Hepatocyte (in vitro differentiated cells): Measurements from ENCODE around the gene TRABD. TPM values are rescaled to one million over a fixed set of nuclear protein-coding genes. Genes with fewer than 3 reads are reported as not detected.

Experiments used
- DNase-seq: peaks from one replicate; pipeline ENCODE4 v3.0.0-alpha.2; 2016; ENCODE audit warnings: low spot score
- H2AFZ ChIP-seq: fragments of 200-600 bp; sonication (generic); 2 replicates; pipeline ENCODE4 v1.6.0; 2016; ENCODE audit warnings: antibody characterized with exemption, mild to moderate bottlenecking
- H3K27ac ChIP-seq: fragments of 200-600 bp; sonication (generic); 2 replicates; pipeline ENCODE4 v1.5.1; 2016; ENCODE audit warnings: mild to moderate bottlenecking
- H3K27me3 ChIP-seq: fragments of 200-600 bp; sonication (generic); 2 replicates; pipeline ENCODE4 v1.6.1; 2016
- H3K36me3 ChIP-seq: fragments of 200-600 bp; sonication (generic); replicated peaks from 2 replicates; pipeline ENCODE4 v1.5.1; 2016; ENCODE audit warnings: low read depth; ENCODE audit not compliant: insufficient read depth
- H3K4me1 ChIP-seq: fragments of 200-600 bp; sonication (generic); 2 replicates; pipeline ENCODE4 v1.5.1; 2016; ENCODE audit warnings: mild to moderate bottlenecking, moderate library complexity; ENCODE audit not compliant: insufficient read depth
- H3K4me2 ChIP-seq: fragments of 200-600 bp; sonication (generic); 2 replicates; pipeline ENCODE4 v1.6.0; 2016
- H3K4me3 ChIP-seq: fragments of 200-600 bp; sonication (generic); 2 replicates; pipeline ENCODE4 v1.5.1; 2016; ENCODE audit warnings: mild to moderate bottlenecking
- H3K79me2 ChIP-seq: fragments of 200-600 bp; sonication (generic); 2 replicates; pipeline ENCODE4 v1.6.0; 2017; ENCODE audit warnings: mild to moderate bottlenecking
- H3K9me2 ChIP-seq: fragments of 200-600 bp; sonication (generic); replicated peaks from 2 replicates; pipeline ENCODE4 v1.6.0; 2017; ENCODE audit warnings: mild to moderate bottlenecking; ENCODE audit not compliant: insufficient read depth
- H3K9me3 ChIP-seq: fragments of 200-600 bp; sonication (generic); 2 replicates; pipeline ENCODE4 v1.5.1; 2016; ENCODE audit warnings: low read depth, mild to moderate bottlenecking
- H4K20me1 ChIP-seq: fragments of 200-600 bp; sonication (generic); 2 replicates; pipeline ENCODE4 v1.6.0; 2016; ENCODE audit warnings: mild to moderate bottlenecking; ENCODE audit not compliant: insufficient read depth, poor library complexity, severe bottlenecking
- EZH2 ChIP-seq: fragments of 200-600 bp; sonication (generic); IDR thresholded peaks from 2 replicates; pipeline ENCODE4 v1.6.1; 2016; ENCODE audit warnings: antibody characterized with exemption, mild to moderate bottlenecking, borderline replicate concordance
- EZH2phosphoT487 ChIP-seq: fragments of 200-600 bp; sonication (generic); IDR thresholded peaks from one replicate; pipeline ENCODE4 v1.6.1; 2018; ENCODE audit warnings: antibody characterized with exemption, mild to moderate bottlenecking, low read depth, moderate library complexity; ENCODE audit not compliant: unreplicated experiment, severe bottlenecking
- WGBS: methylation state at CpG from one replicate; pipeline ENCODE4 v1.1.6; 2016; ENCODE audit warnings: low lambda C conversion rate; ENCODE audit errors: missing lambda C conversion rate; 5-methylcytosine and 5-hydroxymethylcytosine counted together
- polyA plus RNA-seq: library from polyadenylated mRNA; unstranded; fragments of >200 nt; fragmentation: Nextera tagmentation; extraction: Ambion mirVana; gene quantifications from 2 replicates; pipeline ENCODE4 v1.2.1, GENCODE V29; 2016
- total RNA-seq: library from RNA; depleted of rRNA; stranded (reverse); fragments of >200 nt; gene quantifications from 2 replicates; pipeline ENCODE4 v1.2.3, GENCODE V29; 2014
- TF ChIP-seq, protein P1 (sequence below): fragments of 200-600 bp; sonication (generic); IDR thresholded peaks from 2 replicates; pipeline ENCODE4 v1.5.1; 2016; ENCODE audit warnings: antibody characterized with exemption, mild to moderate bottlenecking; ENCODE audit not compliant: poor library complexity

TRABD gene
- total and polyA plus RNA-seq, 2 experiments from 2014 or later = 25.9 to 62.3 TPM

DNA sequence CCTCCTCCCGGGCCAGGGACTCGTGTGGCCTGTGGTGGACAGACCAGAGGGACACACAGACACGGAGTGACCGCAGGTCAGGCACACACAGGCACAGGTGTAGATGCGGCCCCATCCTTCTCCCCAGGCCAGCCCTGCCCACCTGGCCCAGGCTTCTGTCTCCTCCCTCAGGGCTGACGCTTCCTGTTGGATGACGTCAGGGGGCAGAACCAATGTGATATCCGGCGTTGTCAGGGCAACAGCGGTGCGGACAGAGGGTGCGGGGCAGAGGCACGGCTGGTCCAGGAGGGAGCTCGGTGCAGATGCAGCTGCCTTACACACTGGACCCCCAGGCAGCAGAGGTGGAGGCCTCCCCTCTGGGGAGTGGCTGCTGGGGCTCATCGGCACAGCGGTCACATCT is 62.0 kb downstream of the TRABD start:
- DNase-seq = no peak
- H3K27me3 ChIP-seq = no peaks in the 10 kb centered on the region
- no peak overlapping the region for H3K4me2 ChIP-seq
- H3K4me1 ChIP-seq = peaks cover 25% of the 10 kb centered on the region
- H2AFZ ChIP-seq = no peak overlapping the region
- H3K36me3 ChIP-seq = no peaks in the 10 kb centered on the region
- H3K9me3 ChIP-seq = no peaks in the 10 kb centered on the region
- TF ChIP-seq, protein P1, sequence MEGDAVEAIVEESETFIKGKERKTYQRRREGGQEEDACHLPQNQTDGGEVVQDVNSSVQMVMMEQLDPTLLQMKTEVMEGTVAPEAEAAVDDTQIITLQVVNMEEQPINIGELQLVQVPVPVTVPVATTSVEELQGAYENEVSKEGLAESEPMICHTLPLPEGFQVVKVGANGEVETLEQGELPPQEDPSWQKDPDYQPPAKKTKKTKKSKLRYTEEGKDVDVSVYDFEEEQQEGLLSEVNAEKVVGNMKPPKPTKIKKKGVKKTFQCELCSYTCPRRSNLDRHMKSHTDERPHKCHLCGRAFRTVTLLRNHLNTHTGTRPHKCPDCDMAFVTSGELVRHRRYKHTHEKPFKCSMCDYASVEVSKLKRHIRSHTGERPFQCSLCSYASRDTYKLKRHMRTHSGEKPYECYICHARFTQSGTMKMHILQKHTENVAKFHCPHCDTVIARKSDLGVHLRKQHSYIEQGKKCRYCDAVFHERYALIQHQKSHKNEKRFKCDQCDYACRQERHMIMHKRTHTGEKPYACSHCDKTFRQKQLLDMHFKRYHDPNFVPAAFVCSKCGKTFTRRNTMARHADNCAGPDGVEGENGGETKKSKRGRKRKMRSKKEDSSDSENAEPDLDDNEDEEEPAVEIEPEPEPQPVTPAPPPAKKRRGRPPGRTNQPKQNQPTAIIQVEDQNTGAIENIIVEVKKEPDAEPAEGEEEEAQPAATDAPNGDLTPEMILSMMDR = no peak
- TF ChIP-seq EZH2 = no peak
- TF ChIP-seq EZH2phosphoT487 = no peak
- no peaks in the 10 kb centered on the region for H3K9me2 ChIP-seq
- 67% methylated on average over 16 of the region's 16 CpGs for WGBS
- no peak overlapping the region for H3K4me3 ChIP-seq
- H4K20me1 ChIP-seq = no peaks in the 10 kb centered on the region
- H3K27ac ChIP-seq = no peak overlapping the region
- H3K79me2 ChIP-seq = peaks cover 52% of the 10 kb centered on the region

GRCh38 chr22:50248196-50249081 is 62.7 kb downstream of the TRABD start:
- Histone ChIP-seq H3K9me2 (no peaks in the 10 kb centered on the region), H3K4me3 (no peak overlapping the region), H3K27ac (no peak overlapping the region), H3K27me3 (no peaks in the 10 kb centered on the region), H4K20me1 (no peaks in the 10 kb centered on the region), H3K79me2 (peaks cover 45% of the 10 kb centered on the region), H3K4me1 (peaks cover 20% of the 10 kb centered on the region), H3K4me2 (no peak overlapping the region), H3K36me3 (no peaks in the 10 kb centered on the region), H3K9me3 (no peaks in the 10 kb centered on the region), H2AFZ (no peak overlapping the region)
- 92% methylated on average over 28 of the region's 29 CpGs for WGBS
- TF ChIP-seq EZH2 = no peak
- TF ChIP-seq, protein P1 = no peak
- no peak for DNase-seq

Other genes starting within 250 kb of the TRABD start
- 71.8 and 81.1 TPM in 2 replicates for gene PIM3, start 225.1 kb upstream of the TRABD start, total RNA-seq
- gene PIM3, start 225.1 kb upstream of the TRABD start, polyA plus RNA-seq = 131 and 138 TPM in 2 replicates
- not detected in 2 replicates for gene IL17REL, start 173.1 kb upstream of the TRABD start, total RNA-seq
- gene IL17REL, start 173.1 kb upstream of the TRABD start, polyA plus RNA-seq = not detected in 2 replicates
- gene TTLL8, start 127.6 kb upstream of the TRABD start, total RNA-seq = not detected in 2 replicates
- gene TTLL8, start 127.6 kb upstream of the TRABD start, polyA plus RNA-seq = not detected in 2 replicates
- gene MLC1, start 100.5 kb upstream of the TRABD start, total RNA-seq = 3.7 and 8.2 TPM in 2 replicates
- gene MLC1, start 100.5 kb upstream of the TRABD start, polyA plus RNA-seq = 3.3 and 3.4 TPM in 2 replicates
- 0.92 and 3.6 TPM in 2 replicates for gene MOV10L1, start 95.9 kb upstream of the TRABD start, total RNA-seq
- 0.36 and 2.0 TPM in 2 replicates for gene MOV10L1, start 95.9 kb upstream of the TRABD start, polyA plus RNA-seq
- gene PANX2, start 15.2 kb upstream of the TRABD start, total RNA-seq = 0.60 and 2.1 TPM in 2 replicates
- gene PANX2, start 15.2 kb upstream of the TRABD start, polyA plus RNA-seq = 0.44 and 1.2 TPM in 2 replicates
- gene SELENOO, start 15.1 kb downstream of the TRABD start, total RNA-seq = 27.3 and 31.6 TPM in 2 replicates
- gene SELENOO, start 15.1 kb downstream of the TRABD start, polyA plus RNA-seq = 35.2 and 37.7 TPM in 2 replicates
- gene TUBGCP6, start 59.1 kb downstream of the TRABD start, total RNA-seq = 14.0 and 26.2 TPM in 2 replicates
- 31.5 and 44.1 TPM in 2 replicates for gene TUBGCP6, start 59.1 kb downstream of the TRABD start, polyA plus RNA-seq
- 21.5 and 23.8 TPM in 2 replicates for gene HDAC10, start 65.4 kb downstream of the TRABD start, total RNA-seq
- 30.2 and 40.5 TPM in 2 replicates for gene HDAC10, start 65.4 kb downstream of the TRABD start, polyA plus RNA-seq
- gene MAPK12, start 75.8 kb downstream of the TRABD start, total RNA-seq = 12.5 and 13.8 TPM in 2 replicates
- gene MAPK12, start 75.8 kb downstream of the TRABD start, polyA plus RNA-seq = 33.8 and 51.4 TPM in 2 replicates
- gene MAPK11, start 84.5 kb downstream of the TRABD start, total RNA-seq = 1.4 and 2.3 TPM in 2 replicates
- 0.62 and 1.1 TPM in 2 replicates for gene MAPK11, start 84.5 kb downstream of the TRABD start, polyA plus RNA-seq
- gene PLXNB2, start 121.7 kb downstream of the TRABD start, total RNA-seq = 91.4 and 113 TPM in 2 replicates
- gene PLXNB2, start 121.7 kb downstream of the TRABD start, polyA plus RNA-seq = 147 and 158 TPM in 2 replicates
- gene DENND6B, start 141.1 kb downstream of the TRABD start, total RNA-seq = 3.1 and 3.3 TPM in 2 replicates
- 8.7 and 9.0 TPM in 2 replicates for gene DENND6B, start 141.1 kb downstream of the TRABD start, polyA plus RNA-seq
- 43.9 and 57.9 TPM in 2 replicates for gene PPP6R2, start 157.4 kb downstream of the TRABD start, total RNA-seq
- 44.1 and 47.0 TPM in 2 replicates for gene PPP6R2, start 157.4 kb downstream of the TRABD start, polyA plus RNA-seq